ENCODE results near the gene ALDOB. TPM values are rescaled to one million over a fixed set of nuclear protein-coding genes. Genes with fewer than 3 reads are reported as not detected.

The ALDOB gene
- total RNA-seq, 1 donor from 2014 or later: not detected

GRCh38 chr9:101380295-101380694, 55.3 kb downstream of the ALDOB start:
- TF ChIP-seq CTCF (conservative IDR thresholded peaks at IDR 0.05): no peak
- Mint-ChIP-seq H3K4me1 (peaks cover 14% of the 10 kb centered on the region), H3K36me3 (ENCODE audit: low read depth) (peaks cover 20% of the 10 kb centered on the region), H3K4me3 (no peak overlapping the region), H3K27ac (ENCODE audit: unreplicated experiment) (no peak overlapping the region), H3K9me3 (peaks cover 17% of the 10 kb centered on the region), H3K27me3 (ENCODE audit: low read depth) (no peaks in the 10 kb centered on the region)
- DNase-seq (ENCODE audit: low read depth, low spot score): no peak

GRCh38 chr9:101376111-101376848, 59.3 kb downstream of the ALDOB start:
- Mint-ChIP-seq H3K9me3 (peaks cover 10% of the 10 kb centered on the region), H3K36me3 (ENCODE audit: low read depth) (peaks cover 13% of the 10 kb centered on the region), H3K27ac (ENCODE audit: unreplicated experiment) (no peak overlapping the region), H3K4me1 (peaks cover 8% of the 10 kb centered on the region), H3K27me3 (ENCODE audit: low read depth) (no peaks in the 10 kb centered on the region), H3K4me3 (no peak overlapping the region)
- no peak for TF ChIP-seq CTCF (conservative IDR thresholded peaks at IDR 0.05)
- no peak for DNase-seq (ENCODE audit: low read depth, low spot score)

GRCh38 chr9:101375546-101375945, 60.0 kb downstream of the ALDOB start:
- no peak overlapping the region for H3K27ac Mint-ChIP-seq (ENCODE audit: unreplicated experiment)
- H3K4me1 Mint-ChIP-seq: peaks cover 8% of the 10 kb centered on the region
- H3K9me3 Mint-ChIP-seq: peaks cover 12% of the 10 kb centered on the region
- DNase-seq (ENCODE audit: low read depth, low spot score): no peak
- no peak for TF ChIP-seq CTCF (conservative IDR thresholded peaks at IDR 0.05)
- no peak overlapping the region for H3K4me3 Mint-ChIP-seq
- H3K27me3 Mint-ChIP-seq (ENCODE audit: low read depth): no peaks in the 10 kb centered on the region
- peaks cover 11% of the 10 kb centered on the region for H3K36me3 Mint-ChIP-seq (ENCODE audit: low read depth)

GRCh38 chr9:101372327-101373118, 63.1 kb downstream of the ALDOB start:
- DNase-seq (ENCODE audit: low read depth, low spot score): no peak
- peaks cover 6% of the 10 kb centered on the region for H3K9me3 Mint-ChIP-seq
- no peak for TF ChIP-seq CTCF (conservative IDR thresholded peaks at IDR 0.05)
- no peak overlapping the region for H3K4me3 Mint-ChIP-seq
- H3K27ac Mint-ChIP-seq (ENCODE audit: unreplicated experiment): no peak overlapping the region
- peaks cover 4% of the 10 kb centered on the region for H3K36me3 Mint-ChIP-seq (ENCODE audit: low read depth)
- no peaks in the 10 kb centered on the region for H3K4me1 Mint-ChIP-seq
- no peaks in the 10 kb centered on the region for H3K27me3 Mint-ChIP-seq (ENCODE audit: low read depth)

- H3K4me3 Mint-ChIP-seq: no peak overlapping the region
- no peaks in the 10 kb centered on the region for H3K27me3 Mint-ChIP-seq (ENCODE audit: low read depth)
- no peak overlapping the region for H3K27ac Mint-ChIP-seq (ENCODE audit: unreplicated experiment)
- peaks cover 2% of the 10 kb centered on the region for H3K36me3 Mint-ChIP-seq (ENCODE audit: low read depth)
- peaks cover 5% of the 10 kb centered on the region for H3K9me3 Mint-ChIP-seq
- TF ChIP-seq CTCF (conservative IDR thresholded peaks at IDR 0.05): no peak
- no peak for DNase-seq (ENCODE audit: low read depth, low spot score)
- no peaks in the 10 kb centered on the region for H3K4me1 Mint-ChIP-seq
Measured at GRCh38 chr9:101371813-101372212, 63.8 kb downstream of the ALDOB start.

Other genes with a start within 250 kb of the ALDOB start
- 0.16 and 0.30 TPM in 2 replicates for gene BAAT, start 50.8 kb downstream of the ALDOB start, total RNA-seq
- gene MRPL50, start 37.2 kb downstream of the ALDOB start, total RNA-seq: 17.3 and 18.6 TPM in 2 replicates
- 23.6 and 24.0 TPM in 2 replicates for gene ZNF189, start 36.9 kb downstream of the ALDOB start, total RNA-seq
- 66.6 and 70.2 TPM in 2 replicates for gene RNF20, start 98.1 kb upstream of the ALDOB start, total RNA-seq
- not detected in 2 replicates for gene PPP3R2, start 159.2 kb upstream of the ALDOB start, total RNA-seq

Data from neural crest cell (in vitro differentiated cells).